GM23248 (cell line): ENCODE data around the gene BORA. TPM values are rescaled to one million over a fixed set of nuclear protein-coding genes. Genes with fewer than 3 reads are reported as not detected.
A peak's percentile ranks its signal among the peaks of the same experiment; 100 is the strongest.

ENCODE experiments used
- DNase-seq: peaks from one replicate; pipeline ENCODE4 v3.0.0-alpha.2; 2015
- H2AFZ ChIP-seq: fragments of 200-600 bp; sonication (generic); 2 replicates; pipeline ENCODE4 v1.6.1; 2016; ENCODE audit warnings: antibody characterized with exemption
- H3F3A ChIP-seq: fragments of 200-600 bp; sonication (generic); 2 replicates; pipeline ENCODE4 v1.6.1; 2016; ENCODE audit warnings: mild to moderate bottlenecking, antibody characterized with exemption, mixed run types; ENCODE audit not compliant: insufficient read depth
- H3K27ac ChIP-seq: fragments of 200-600 bp; sonication (generic); 2 replicates; pipeline ENCODE4 v1.5.1; 2016; ENCODE audit warnings: mild to moderate bottlenecking
- H3K27me3 ChIP-seq: fragments of 200-600 bp; sonication (generic); replicated peaks from 2 replicates; pipeline ENCODE4 v1.6.1; 2016; ENCODE audit warnings: mild to moderate bottlenecking; ENCODE audit not compliant: insufficient read depth
- H3K36me3 ChIP-seq: fragments of 200-600 bp; sonication (generic); 2 replicates; pipeline ENCODE4 v1.6.1; 2016; ENCODE audit warnings: low read depth, mild to moderate bottlenecking
- H3K4me1 ChIP-seq: fragments of 200-600 bp; sonication (generic); 2 replicates; pipeline ENCODE4 v1.6.1; 2016; ENCODE audit warnings: mild to moderate bottlenecking; ENCODE audit not compliant: insufficient read depth
- H3K4me2 ChIP-seq: fragments of 200-600 bp; sonication (generic); one replicate; pipeline ENCODE4 v1.6.1; 2016; ENCODE audit warnings: mild to moderate bottlenecking; ENCODE audit not compliant: unreplicated experiment
- H3K4me3 ChIP-seq: fragments of 200-600 bp; sonication (generic); 2 replicates; pipeline ENCODE4 v1.5.1; 2016; ENCODE audit warnings: mild to moderate bottlenecking
- H3K79me2 ChIP-seq: fragments of 200-600 bp; sonication (generic); 2 replicates; pipeline ENCODE4 v1.6.1; 2016; ENCODE audit warnings: mild to moderate bottlenecking; ENCODE audit not compliant: insufficient read depth
- H3K9ac ChIP-seq: fragments of 200-600 bp; sonication (generic); 2 replicates; pipeline ENCODE4 v1.6.1; 2016; ENCODE audit warnings: mild to moderate bottlenecking
- H3K9me2 ChIP-seq: fragments of 200-600 bp; sonication (generic); 2 replicates; pipeline ENCODE4 v1.6.1; 2016; ENCODE audit warnings: mixed run types, mild to moderate bottlenecking, moderate library complexity; ENCODE audit not compliant: insufficient read depth
- H3K9me3 ChIP-seq: fragments of 200-600 bp; sonication (generic); one replicate; pipeline ENCODE4 v1.6.1; 2017; ENCODE audit warnings: low read depth
- H4K20me1 ChIP-seq: fragments of 200-600 bp; sonication (generic); 2 replicates; pipeline ENCODE4 v1.6.0; 2016; ENCODE audit not compliant: insufficient read depth
- EZH2 ChIP-seq: fragments of 200-600 bp; sonication (generic); IDR thresholded peaks from 2 replicates; pipeline ENCODE4 v1.6.1; 2018; ENCODE audit warnings: antibody characterized with exemption, mild to moderate bottlenecking; ENCODE audit not compliant: insufficient read depth, poor library complexity, severe bottlenecking
- EZH2phosphoT487 ChIP-seq: fragments of 200-600 bp; sonication (generic); IDR thresholded peaks from 2 replicates; pipeline ENCODE4 v1.6.1; 2018; ENCODE audit warnings: antibody characterized with exemption, moderate library complexity, mild to moderate bottlenecking, low read depth; ENCODE audit not compliant: insufficient read depth
- whole genome bisulfite sequencing, 2 experiments: methylation state at CpG; one replicate each; pipeline ENCODE4 v1.1.6; 2015 to 2017; ENCODE audit warnings: low lambda C conversion rate in 2 of 2, low coverage in 1 of 2; ENCODE audit errors: missing lambda C conversion rate in 2 of 2; 5-methylcytosine and 5-hydroxymethylcytosine counted together
- in situ Hi-C: fragments of 300-500 bp; cut with MboI; formaldehyde crosslinking; loops from 2 replicates; pipeline ENCODE4 v1.15.0; 2020
- polyA plus RNA-seq: library from polyadenylated mRNA; unstranded; fragments of >200 nt; fragmentation: Nextera tagmentation; extraction: Ambion mirVana; gene quantifications from 2 replicates; pipeline ENCODE4 v1.2.1, GENCODE V29; 2016
- total RNA-seq: library from RNA; depleted of rRNA; stranded (reverse); fragments of >200 nt; shearing (Covaris generic); gene quantifications from 2 replicates; pipeline ENCODE4 v1.2.3, GENCODE V29; 2014; rRNA removed

The BORA gene
- total RNA-seq = 4.9 and 7.2 TPM in 2 replicates
- polyA plus RNA-seq = 4.4 and 5.5 TPM in 2 replicates

- 1% methylated on average over 65 to 66 of the region's 71 CpGs for WGBS, 2 experiments
- Histone ChIP-seq H3K9ac (peak within 1 kb of the TSS; percentile 83), H3K4me1 (peaks cover 22% of the 10 kb centered on the region)
Measured at GRCh38 chr13:72727417-72728289, at the start of gene BORA, which contains the start of gene MZT1. BORA (plus strand) TSS chr13:72727923; CDS start chr13:72728941, 1,018 bp downstream. MZT1 (minus strand) TSS chr13:72727629; CDS start chr13:72727602, 27 bp downstream.

GRCh38 chr13:72678312-72678711, 49.4 kb upstream of the BORA start:
- Histone ChIP-seq H3K9ac (no peak overlapping the region), H3K9me3 (no peaks in the 10 kb centered on the region), H4K20me1 (no peaks in the 10 kb centered on the region), H3K27me3 (no peaks in the 10 kb centered on the region), H3K4me1 (no peaks in the 10 kb centered on the region), H2AFZ (no peak overlapping the region), H3K79me2 (no peaks in the 10 kb centered on the region), H3K4me3 (no peak overlapping the region), H3K4me2 (no peak overlapping the region), H3K36me3 (no peaks in the 10 kb centered on the region), H3K9me2 (no peaks in the 10 kb centered on the region), H3K27ac (no peak overlapping the region), H3F3A (no peaks in the 10 kb centered on the region)
- in situ Hi-C loops = no loop called here
- TF ChIP-seq EZH2 = no peak
- no peak for DNase-seq
- WGBS, 2 experiments = 0 to 3% methylated on average over 1 of the region's 1 CpG

More at GRCh38 chr13:72727417-72728289, at the start of gene BORA, which contains the start of gene MZT1:
- H3K9me3 ChIP-seq = no peaks in the 10 kb centered on the region
- TF ChIP-seq EZH2phosphoT487 (no peak), EZH2 (no peak)
- peaks cover 5% of the 10 kb centered on the region; the same call in 1 of the 2 replicates for H3K36me3 ChIP-seq
- no peaks in the 10 kb centered on the region for H4K20me1 ChIP-seq
- no peaks in the 10 kb centered on the region for H3K27me3 ChIP-seq
- H3F3A ChIP-seq = no peaks in the 10 kb centered on the region
- peak; percentile 99 for DNase-seq
- peaks cover 95% of the 10 kb centered on the region for H3K79me2 ChIP-seq
- H3K27ac ChIP-seq = 0 out of 2 replicates have a peak within 1 kb of the TSS, but pooled peaks have one; percentile 6
- H3K4me2 ChIP-seq = peak within 1 kb of the TSS; percentile 86
- peak within 1 kb of the TSS; percentile 94 for H2AFZ ChIP-seq
- H3K9me2 ChIP-seq = no peaks in the 10 kb centered on the region
- in situ Hi-C loops = no loop called here
- peak within 1 kb of the TSS; percentile 87 for H3K4me3 ChIP-seq

DNA sequence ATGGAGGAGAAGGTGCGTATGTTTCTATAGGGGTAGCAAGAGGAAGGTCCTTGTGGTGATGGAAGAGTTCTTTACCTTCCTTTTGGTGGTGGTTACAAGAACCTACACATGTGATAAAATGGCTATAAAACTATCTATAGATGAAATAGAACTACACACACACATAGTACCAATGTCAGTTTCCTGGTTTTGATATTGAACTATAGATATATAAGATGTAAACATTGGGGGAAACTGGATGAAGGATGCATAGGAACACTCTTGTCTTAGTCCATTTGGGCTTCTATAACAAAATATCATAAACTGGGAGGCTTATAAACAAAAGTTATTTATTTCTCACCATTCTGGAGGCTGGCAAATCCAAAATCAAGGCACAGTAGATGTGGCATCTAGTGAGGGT, 47.4 kb upstream of the BORA start:
- Histone ChIP-seq H2AFZ (no peak overlapping the region), H3F3A (no peaks in the 10 kb centered on the region), H3K27me3 (no peaks in the 10 kb centered on the region), H3K9ac (no peak overlapping the region), H3K4me2 (no peak overlapping the region), H3K27ac (no peak overlapping the region), H3K4me3 (no peak overlapping the region), H3K9me3 (no peaks in the 10 kb centered on the region), H3K9me2 (no peaks in the 10 kb centered on the region), H3K4me1 (no peaks in the 10 kb centered on the region), H3K36me3 (no peaks in the 10 kb centered on the region), H3K79me2 (no peaks in the 10 kb centered on the region), H4K20me1 (no peaks in the 10 kb centered on the region)
- TF ChIP-seq EZH2phosphoT487 (no peak), EZH2 (no peak)
- 10 to 14% methylated on average over 1 of the region's 1 CpG for WGBS, 2 experiments
- no peak for DNase-seq
- in situ Hi-C loops = no loop called here

GRCh38 chr13:72686766-72687165, 41.0 kb upstream of the BORA start:
- H3K4me1 ChIP-seq = no peaks in the 10 kb centered on the region
- H3F3A ChIP-seq = no peaks in the 10 kb centered on the region
- no peak for DNase-seq
- H3K4me3 ChIP-seq = no peak overlapping the region
- H3K4me2 ChIP-seq = no peak overlapping the region
- H4K20me1 ChIP-seq = no peaks in the 10 kb centered on the region
- in situ Hi-C loops = no loop called here
- H3K9me3 ChIP-seq = no peaks in the 10 kb centered on the region
- H3K79me2 ChIP-seq = no peaks in the 10 kb centered on the region
- H2AFZ ChIP-seq = no peak overlapping the region
- no peak overlapping the region for H3K27ac ChIP-seq
- no peaks in the 10 kb centered on the region for H3K36me3 ChIP-seq
- no peak for TF ChIP-seq EZH2phosphoT487
- TF ChIP-seq EZH2 = no peak
- no peaks in the 10 kb centered on the region for H3K27me3 ChIP-seq
- 11 to 24% methylated on average over 3 of the region's 3 CpGs for WGBS, 2 experiments
- no peaks in the 10 kb centered on the region for H3K9me2 ChIP-seq
- H3K9ac ChIP-seq = no peak overlapping the region
